NCI-H748 (cell line): ENCODE data around the gene BDP1.
A peak's percentile ranks its signal among the peaks of the same experiment; 100 is the strongest.
"Not testable (repeated sequence)": the region's sequence is repeated elsewhere in the genome, so short reads cannot be mapped to it uniquely, and the experiment has no call there.

Source experiments
- DNase-seq: peaks from one replicate; lab custom pipeline; 2025; ENCODE audit not compliant: unreplicated experiment; lab: John Stamatoyannopoulos, UW

The BDP1 gene, protein sequence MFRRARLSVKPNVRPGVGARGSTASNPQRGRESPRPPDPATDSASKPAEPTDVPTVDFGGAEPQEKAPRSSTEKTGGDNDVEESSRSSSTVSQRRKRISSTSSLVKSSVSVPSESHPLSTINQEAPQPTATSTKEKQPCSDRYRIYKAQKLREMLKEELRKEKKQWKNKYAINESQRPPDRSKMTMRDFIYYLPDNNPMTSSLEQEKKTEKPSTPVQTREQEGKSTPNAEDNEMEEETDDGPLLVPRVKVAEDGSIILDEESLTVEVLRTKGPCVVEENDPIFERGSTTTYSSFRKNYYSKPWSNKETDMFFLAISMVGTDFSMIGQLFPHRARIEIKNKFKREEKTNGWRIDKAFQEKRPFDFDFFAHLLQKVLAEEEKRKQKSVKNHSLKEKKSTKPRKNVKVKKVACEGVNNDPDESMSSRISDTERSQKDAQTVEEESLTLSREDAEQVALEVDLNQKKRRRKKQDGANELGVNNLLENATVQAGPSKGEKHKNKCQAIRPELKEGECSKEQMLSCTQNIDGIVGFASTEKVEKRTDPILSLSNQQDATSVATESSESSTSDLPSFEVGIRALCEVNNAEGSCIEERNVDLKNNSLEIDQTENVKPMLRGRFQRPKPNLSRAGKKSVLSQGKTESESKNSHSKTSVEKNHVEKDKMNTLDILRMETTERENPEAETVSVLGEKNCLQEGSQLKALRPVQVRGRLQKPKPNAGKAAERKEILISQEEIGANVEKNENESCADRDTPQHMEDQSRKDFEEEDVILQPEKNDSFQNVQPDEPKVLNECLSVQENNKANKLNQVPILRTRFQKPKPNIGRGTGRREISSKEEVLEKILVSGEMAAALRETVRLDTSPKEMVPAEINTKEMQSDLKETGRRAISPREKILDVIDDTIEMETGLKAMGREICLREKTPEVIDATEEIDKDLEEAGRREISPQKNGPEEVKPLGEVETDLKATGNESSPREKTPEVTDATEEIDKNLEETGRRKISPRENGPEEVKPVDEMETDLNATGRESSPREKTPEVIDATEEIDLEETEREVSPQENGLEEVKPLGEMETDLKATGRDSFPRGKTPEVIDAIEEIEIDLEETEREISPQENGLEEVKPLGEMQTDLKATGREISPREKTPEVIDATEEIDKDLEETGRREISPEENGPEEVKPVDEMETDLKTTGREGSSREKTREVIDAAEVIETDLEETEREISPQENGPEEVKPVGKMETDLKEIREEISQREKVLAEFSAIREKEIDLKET (N-terminal part only)

DNA sequence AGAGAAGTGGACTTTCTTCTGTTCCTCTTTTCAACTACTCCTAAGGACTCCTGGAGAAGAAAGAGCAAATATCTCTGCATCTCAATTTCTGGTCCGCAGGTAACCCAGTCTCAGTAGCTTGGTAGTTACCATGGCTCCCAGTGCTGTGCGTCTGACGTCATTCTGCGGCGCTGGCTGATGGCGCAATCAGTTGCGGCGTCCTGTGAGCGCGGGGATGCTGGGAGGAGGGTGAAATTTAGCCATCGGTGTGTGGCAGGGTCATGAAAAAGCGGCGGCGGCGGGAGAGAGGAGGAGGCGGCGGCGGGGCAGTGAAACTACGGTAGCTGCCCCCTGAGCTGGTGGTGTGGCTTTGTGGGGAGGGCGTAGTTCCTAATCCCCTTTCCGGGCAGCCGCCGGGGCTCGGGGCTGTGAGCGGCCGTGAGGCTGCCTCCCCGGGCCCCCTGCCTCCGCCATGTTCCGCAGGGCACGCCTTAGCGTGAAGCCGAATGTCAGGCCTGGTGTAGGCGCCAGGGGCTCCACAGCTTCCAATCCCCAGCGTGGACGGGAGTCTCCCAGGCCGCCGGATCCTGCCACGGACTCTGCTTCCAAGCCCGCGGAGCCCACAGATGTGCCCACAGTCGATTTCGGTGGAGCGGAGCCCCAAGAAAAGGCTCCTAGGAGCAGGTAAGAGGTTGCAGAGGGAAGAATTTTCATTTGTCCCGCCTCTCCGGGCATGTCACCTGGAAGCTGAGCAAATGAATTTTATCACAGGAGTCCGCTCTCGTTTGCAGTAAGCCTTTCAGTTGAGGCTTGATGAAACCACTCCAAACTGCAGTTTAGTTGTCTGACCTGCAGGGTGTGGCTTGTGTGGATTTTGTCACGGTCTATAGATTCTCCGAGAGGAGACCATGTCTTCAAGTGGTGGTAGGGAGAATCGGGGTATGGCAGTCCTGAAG lies at the start of gene BDP1:
Gene BDP1, plus strand, starts transcription at position 225 of the 935 bp plus-strand sequence. Its CDS starts 227 bp downstream, at position 452.
- DNase-seq = peak; percentile 96

DNA sequence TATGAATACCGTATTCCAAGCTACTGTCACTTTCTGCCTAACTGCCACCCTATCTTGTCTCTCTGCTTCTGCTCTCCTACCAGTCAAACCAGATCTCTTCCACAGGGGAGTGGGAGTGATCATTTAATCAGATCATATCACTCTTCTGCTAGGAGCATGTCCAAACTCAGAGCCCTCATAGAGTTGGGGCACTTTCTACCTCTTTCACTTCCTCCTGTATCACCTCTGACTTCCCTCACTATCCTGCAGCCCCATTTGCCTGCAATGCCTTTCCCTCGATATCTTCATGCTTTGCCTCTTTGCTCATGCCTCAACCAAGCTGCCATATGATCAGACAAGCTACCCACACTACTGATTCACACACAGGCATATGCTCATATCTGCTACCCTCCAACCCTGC lies 45.4 kb upstream of the BDP1 start:
- DNase-seq = not testable (repeated sequence)

DNA sequence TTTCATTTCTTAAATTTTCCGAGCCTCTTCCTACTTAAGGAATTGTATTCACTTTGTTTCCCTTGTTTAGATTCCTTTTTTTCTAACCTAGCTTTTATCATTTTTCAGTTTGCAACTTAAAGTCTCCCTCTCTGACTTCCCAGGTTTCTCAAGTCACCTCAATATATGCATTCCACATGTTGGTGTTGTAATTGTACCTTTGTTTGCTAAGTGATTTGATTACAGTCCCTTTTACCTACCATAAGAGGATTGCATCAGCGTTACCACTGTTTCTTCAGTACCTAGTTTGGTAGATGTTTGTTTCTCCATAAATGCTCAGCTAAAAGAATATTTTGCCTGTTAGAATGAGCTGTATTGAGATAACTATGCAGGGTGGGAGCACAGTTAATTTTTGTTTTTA lies 39.8 kb upstream of the BDP1 start:
- DNase-seq = peak; percentile 46

DNA sequence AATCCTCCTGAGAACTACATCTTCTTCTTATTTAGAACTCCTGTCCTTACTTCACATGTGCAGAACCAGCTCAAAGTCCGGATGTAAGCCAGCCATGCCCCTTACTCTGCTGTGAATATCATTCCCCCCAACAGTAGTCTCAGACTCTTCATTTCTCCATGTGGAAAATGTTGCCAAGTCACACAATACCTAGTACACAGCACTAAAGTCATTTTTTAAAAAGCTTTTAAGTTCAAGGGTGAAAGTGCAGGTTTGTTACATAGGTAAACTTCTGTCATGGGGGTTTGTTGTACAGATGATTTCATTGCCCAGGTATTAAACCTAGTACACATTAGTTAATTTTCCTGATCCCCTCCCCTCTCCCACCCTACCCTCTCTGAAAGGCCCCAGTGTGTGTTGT lies 37.4 kb upstream of the BDP1 start:
- not testable (repeated sequence) for DNase-seq

DNA sequence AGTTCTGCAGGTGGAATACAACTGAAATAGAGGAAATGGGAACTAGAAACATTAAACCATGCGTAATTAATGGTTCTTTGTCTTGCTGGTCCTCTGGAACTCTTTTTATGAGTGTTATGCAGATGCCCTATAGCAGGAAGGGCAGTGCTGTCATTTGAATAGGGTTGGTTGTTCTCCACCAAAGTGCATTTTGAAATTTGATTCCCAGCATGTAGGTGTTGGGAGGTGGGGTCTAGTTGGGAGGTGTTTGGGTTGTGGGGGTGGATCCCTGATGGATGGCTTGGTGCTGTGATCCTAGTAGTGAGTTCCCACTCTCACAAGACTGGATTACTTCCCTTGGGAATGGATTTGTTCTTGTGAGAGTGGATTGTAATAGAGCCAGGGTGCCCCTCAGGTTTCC lies 34.2 kb upstream of the BDP1 start:
- DNase-seq = not testable (repeated sequence)

DNA sequence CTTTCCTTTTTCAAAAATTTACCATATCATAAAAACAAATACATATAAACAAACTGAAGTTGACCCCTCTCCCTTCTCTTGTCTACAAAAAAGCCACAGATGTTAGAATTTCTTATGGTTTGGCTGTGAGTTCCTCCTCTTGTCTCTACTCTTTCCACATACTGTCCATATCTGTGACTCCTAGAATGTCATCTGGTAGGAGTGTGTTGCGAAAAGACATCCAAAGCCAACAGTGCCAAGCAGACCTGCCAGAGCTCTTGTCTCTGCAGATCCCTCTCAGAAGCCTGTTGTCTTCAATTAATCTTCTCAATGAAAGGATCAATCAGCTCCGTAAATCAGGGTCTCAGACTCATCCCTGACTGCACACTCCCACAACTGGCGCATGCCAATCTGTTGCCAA lies 31.6 kb upstream of the BDP1 start:
- DNase-seq = not testable (repeated sequence)

DNA sequence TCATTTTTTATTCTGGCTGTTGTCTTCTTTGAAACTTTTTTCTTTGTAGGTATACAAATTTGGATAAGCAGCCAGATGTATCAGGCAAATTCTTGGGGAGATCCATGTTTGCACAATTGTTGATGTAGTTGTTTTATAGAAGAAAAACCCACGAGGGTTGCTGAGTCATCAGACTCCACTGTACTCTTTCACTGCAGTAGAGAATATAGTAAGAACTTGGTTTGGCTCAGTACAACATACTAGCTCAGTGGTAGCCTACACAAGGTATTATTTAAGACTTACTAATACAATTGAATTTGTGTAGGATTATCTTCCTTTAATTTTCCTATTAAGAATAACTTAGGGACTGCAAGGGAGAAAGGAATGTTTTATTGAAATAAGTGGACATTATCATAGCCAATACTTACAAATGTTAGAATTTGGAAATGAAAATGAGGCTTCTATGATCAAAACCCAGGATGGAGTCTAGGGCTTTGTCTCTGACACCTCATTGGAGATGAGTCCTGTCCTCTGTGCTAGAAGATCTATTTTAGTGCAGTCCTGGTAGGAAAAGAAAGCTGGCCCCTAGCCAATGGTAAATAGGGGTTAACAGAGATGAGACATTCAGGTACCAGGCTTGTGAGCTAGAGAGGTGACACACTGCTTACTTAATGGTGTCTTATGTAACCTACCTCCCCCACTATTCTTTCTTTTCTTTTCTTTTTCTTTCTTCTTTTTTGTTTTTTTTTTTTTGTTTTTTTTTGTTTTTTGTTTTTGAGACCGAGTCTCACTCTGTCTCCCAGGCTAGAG lies 28.6 kb upstream of the BDP1 start:
- DNase-seq = not testable (repeated sequence)

DNA sequence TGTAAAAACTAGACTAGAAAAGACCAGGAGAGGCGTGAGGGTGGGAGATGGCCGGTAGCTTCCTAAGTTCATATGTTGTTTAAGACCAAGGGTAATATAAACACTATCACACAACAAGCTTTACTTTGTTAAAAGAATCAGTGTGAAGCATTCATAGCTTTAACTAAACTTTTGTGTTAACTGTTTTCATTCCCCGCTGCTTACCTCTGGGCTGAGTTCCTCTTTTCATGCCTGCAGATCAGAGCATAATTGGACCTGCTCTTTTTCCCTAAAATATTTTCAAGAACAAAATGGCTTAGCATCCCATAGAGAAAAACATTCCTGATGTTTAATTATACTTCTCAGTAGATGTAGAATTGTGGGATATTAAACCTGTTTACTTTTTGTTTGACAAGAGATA lies 23.0 kb upstream of the BDP1 start:
- not testable (repeated sequence) for DNase-seq

DNA sequence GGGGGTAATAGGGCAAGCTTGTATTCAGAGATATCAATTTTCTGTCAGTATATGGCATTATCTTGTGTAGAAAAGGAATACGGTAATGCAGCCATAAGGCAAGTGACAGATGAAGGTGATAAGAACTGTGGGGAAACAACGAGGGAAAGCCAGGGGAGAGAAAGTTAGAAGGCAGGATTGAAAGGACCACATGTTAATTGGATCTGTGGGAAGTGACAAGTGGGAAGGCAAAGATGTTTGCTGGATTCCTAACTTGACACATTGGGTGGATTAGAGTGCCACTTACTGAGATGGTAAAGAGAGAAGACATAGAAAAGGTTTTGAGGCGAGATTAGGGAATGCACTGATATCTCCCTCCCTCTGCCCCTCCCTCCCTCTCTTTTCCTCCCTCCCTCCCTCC lies 20.6 kb upstream of the BDP1 start:
- not testable (repeated sequence) for DNase-seq

DNA sequence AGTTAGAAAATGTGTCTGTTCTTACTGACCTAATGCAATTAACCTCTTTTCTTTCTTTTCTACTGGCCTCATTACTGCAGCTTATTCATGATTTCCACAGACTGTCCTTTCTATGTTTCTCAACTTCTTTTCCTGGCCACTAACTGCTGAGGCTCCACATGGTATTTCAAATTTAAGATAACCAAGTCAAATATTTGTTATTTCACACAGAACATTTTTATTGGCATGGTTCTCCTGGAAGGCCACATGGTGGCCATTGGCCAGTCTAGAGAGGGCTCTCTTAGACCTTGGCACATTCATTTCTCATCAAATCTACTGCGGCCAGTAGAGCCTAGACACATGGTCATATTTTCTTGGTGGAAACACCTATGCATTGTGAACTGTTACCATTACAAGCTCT lies 13.9 kb upstream of the BDP1 start:
- DNase-seq = not testable (repeated sequence)

DNA sequence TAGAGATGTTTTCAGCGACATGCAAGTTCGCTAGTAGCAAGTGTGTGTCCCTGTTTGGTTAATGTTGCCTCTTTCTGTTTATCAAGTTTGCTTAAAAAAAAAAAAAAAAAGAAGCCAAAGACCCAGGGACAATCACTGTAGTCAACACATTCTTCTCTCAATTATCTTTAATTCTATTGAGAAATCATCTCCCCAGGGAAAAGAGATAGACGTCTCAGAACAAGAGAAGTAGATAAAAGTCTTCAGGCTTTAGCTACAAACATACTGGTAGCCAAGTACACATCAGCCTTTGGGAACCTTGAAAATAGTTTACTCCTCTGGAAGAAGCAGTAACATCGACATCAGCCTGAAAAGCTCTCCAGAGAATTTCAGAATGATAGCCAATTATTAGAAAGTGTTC lies 11.6 kb upstream of the BDP1 start:
- not testable (repeated sequence) for DNase-seq

DNA sequence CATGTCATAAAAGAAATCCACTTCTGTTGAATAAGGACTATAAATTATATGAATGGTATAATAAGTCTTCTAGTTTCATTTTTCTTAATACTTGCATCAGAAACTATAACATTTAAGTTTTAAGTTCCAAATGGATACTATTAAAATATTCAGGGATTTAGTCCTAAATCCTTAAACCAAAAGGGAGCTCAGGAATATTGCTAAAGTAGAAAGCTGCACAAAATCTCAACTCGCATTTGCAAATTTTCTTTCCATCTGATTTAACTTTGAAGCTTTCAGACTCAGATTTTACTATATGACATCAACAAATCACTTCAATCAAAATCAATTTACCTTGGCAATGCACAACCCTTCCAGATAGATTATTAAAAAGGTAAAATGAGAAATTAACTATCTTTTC lies 10.4 kb upstream of the BDP1 start:
- DNase-seq = not testable (repeated sequence)

DNA sequence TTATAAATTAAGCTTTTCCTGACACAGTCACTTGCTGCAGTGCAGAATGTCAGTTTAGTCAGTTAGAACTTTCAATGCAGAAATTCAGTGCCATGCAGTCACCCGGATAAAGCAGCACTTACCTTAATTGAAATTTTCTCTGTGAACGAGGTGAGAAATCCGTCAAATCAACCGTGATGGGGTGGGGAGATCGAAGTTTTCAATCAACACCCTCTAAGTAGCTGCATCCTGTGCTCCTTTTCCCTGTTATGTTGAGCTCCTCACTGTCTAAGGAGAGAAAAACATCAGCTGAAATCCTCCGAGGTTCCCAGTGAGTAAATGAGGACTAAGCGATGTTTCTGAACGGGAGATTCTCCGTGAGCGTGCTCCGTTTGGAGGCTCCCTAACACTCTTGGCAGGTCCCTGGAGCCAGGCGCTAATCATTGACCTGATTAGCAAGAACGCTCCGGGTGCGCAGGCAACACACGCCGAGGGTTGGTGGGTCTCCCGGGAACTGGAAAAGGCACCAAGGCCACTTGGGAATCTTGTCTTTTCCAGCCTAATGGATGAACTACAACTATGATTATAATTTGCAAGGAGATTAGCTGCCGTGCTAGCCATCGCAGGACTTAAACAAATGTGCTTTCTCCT lies 9.8 kb upstream of the BDP1 start:
- DNase-seq = not testable (repeated sequence)

DNA sequence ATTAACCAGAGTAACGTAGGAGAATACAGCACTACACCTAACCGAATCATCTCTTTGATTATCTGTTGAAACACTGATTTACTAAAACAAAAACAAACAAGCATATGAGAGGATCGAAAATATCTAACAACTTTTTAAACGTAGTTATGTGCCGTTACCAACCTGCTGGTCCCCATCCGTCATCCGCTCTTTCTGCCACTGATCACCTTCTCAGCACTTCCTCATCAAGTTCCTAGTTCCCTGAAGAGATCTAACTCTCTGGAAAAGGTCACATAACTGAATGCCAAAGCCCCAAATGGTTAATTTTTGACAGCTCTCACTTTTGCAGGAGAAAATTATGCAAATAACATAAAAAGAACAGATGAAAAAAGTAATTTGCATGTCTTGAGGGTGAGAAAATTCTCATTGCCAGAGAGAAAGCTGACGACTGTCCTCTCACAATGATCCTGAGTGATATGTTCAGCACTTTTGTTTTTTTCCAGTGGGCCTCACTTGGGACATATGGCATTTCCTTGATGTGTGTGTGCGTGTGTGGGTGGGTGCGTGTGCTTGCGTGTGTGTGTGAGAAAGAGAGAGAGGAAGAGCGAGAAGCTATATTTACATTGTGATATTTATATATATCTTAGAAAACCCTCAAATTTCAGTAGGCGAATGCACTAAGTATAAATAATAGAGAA lies 8.8 kb upstream of the BDP1 start:
- peak; percentile 19 for DNase-seq

DNA sequence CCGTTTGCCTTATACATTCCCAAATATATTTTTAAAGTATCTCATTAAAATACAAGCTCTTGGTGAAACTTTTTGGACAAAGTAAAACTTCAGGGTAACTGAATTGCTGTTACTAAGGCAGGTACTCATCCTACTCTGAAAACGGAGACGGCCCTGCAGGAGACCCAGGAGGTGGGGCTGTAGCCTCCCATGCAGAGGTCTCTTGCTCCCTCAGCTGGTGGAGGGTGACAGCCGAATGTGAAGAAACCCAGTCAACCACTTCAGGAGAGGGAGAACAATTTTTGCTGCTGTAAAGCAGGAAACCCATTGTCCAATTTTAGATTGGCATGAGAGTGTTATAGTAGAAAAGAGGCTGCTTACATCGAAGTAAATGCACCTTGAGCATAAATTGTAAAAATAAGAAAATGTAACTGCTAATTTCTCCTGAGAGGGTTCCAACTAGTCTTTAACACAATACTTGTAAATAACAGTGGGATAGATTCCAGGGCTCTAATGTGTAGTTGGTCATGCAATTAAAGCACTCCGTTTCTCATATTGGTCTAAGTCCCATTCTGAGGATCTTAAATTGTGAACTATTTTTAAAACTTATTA lies 8.1 kb upstream of the BDP1 start:
- peak; percentile 81 for DNase-seq

DNA sequence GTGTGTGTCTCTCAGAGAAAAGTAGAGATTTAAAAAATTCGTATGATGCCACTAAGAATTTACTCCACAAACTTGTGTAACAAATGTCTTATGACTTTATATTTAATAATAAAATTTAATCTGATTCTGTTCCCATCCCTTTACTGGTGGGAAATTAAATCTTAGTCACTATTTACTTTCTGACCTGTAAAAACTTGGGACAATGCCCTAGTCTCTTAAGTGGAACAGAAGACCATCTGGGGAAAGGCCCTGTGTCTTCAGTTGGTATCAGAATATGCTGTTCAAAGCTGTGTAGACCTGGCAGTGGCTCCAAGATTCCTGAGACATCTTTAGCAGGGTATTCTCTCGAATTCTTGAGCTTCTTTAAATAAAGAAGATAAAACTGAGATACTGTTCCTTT lies 2.6 kb upstream of the BDP1 start:
- DNase-seq = no peak

DNA sequence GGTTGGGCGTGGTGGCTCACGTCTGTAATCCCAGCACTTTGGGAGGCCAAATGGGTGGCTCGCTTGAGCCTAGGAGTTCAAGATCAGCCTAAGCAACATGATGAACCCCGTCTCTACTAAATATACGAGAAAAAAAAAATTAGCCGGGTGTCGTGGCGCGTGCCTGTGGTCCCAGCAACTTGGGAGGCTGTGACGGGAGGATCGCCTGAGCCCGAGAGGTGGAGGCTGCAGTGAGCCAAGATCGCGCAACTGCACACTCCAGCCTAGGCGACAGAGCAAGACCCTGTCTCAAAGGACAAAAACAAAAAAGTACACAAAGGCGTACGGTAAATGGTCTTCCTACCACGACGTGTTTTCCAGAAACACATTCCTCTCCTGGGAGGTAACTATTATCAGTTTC lies 538 bp upstream of the BDP1 start:
- peak; percentile 32 for DNase-seq

DNA sequence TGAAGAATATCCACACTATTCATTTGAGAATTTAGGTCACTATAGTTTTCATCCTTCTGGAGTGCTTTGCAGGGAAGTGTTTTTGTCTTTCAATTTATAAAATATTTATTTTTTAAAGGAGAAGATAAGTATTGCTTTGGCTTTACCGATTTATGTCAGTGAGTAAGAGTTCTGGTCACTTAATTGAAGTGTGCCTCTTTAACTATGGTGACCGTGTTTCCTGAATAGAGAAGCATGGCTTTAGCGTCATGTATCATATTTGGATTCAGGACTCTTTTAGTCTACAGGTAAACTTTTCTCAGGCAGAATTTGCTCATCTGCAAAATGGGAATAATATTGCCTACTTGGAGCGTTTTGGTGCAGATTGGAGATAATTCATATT lies 902 bp downstream of the BDP1 start:
- DNase-seq = peak; percentile 50
